Lung (tissue), 12 donors: ENCODE results near the gene CHST7. TPM values are rescaled to one million over a fixed set of nuclear protein-coding genes. Genes with fewer than 3 reads are reported as not detected.

ENCODE experiments used
- ATAC-seq: fragments of 200-7000 bp; cut with Tn5 transposase; one replicate; pipeline ENCODE4 v1.9.1; 2020; ENCODE audit warnings: moderate number of reproducible peaks; ENCODE audit not compliant: insufficient read depth, low FRiP score
- DNase-seq, 3 donors: peaks; one replicate each; pipeline ENCODE4 v3.0.0-alpha.2; 2013 to 2017
- H3K27ac ChIP-seq, 2 donors: one replicate each; pipeline ENCODE4 v1.5.1; 2013; ENCODE audit warnings: mild to moderate bottlenecking in 2 of 2, moderate library complexity in 2 of 2, control low read depth in 1 of 2, inconsistent platforms in 1 of 2, low read depth in 1 of 2, low read length in 1 of 2
- H3K27me3 ChIP-seq, 3 donors: one replicate each; pipeline ENCODE4 v1.5.1; 2013; ENCODE audit warnings: low read length in 2 of 3; ENCODE audit not compliant: control insufficient read depth in 3 of 3, insufficient read depth in 3 of 3
- H3K36me3 ChIP-seq, 4 donors: one replicate each; pipeline ENCODE4 v1.5.1; 2013; ENCODE audit warnings: low read length in 4 of 4, mild to moderate bottlenecking in 1 of 4, moderate library complexity in 1 of 4; ENCODE audit not compliant: control insufficient read depth in 4 of 4, insufficient read depth in 4 of 4
- H3K4me1 ChIP-seq, 5 donors: one replicate each; pipeline ENCODE4 v1.5.1; 2013; ENCODE audit warnings: low read length in 5 of 5, mild to moderate bottlenecking in 2 of 5, moderate library complexity in 1 of 5; ENCODE audit not compliant: control insufficient read depth in 5 of 5, insufficient read depth in 5 of 5
- H3K4me3 ChIP-seq: one replicate; pipeline ENCODE4 v1.5.1; 2013; ENCODE audit warnings: mild to moderate bottlenecking, control low read depth, moderate library complexity
- H3K9ac ChIP-seq, 2 donors: one replicate each; pipeline ENCODE4 v1.5.1; 2013; ENCODE audit warnings: low read length in 2 of 2, control low read depth in 1 of 2; ENCODE audit not compliant: insufficient read depth in 1 of 2
- H3K9me3 ChIP-seq, 4 donors: one replicate each; pipeline ENCODE4 v1.5.1; 2013; ENCODE audit warnings: low read length in 3 of 4, mild to moderate bottlenecking in 1 of 4, moderate library complexity in 1 of 4; ENCODE audit not compliant: control insufficient read depth in 4 of 4, insufficient read depth in 3 of 4
- CTCF ChIP-seq: IDR thresholded peaks from 2 replicates; pipeline ENCODE4 v1.5.1; 2012; ENCODE audit warnings: mild to moderate bottlenecking; ENCODE audit errors: control extremely low read depth, extremely low read depth
- WGBS, 2 donors: extraction: QIAGEN DNeasy Blood & Tissue Kit; methylation state at CpG; one replicate each; pipeline ENCODE4 v1.1.7; 2013; 5-methylcytosine and 5-hydroxymethylcytosine counted together
- polyA plus RNA-seq, 2 donors: library from polyadenylated mRNA; stranded (reverse); fragments of 200-250 nt; gene quantifications; one replicate each; pipeline ENCODE4 v1.2.1, GENCODE V29; 2013
- total RNA-seq, 2 donors: library from RNA; depleted of rRNA in 1 of 2; stranded (reverse); fragments of >200 nt in 1 of 2; gene quantifications; one replicate each; pipeline ENCODE4 v1.2.1, GENCODE V29; 2014 to 2021
- donor health status: control.
- donor health status: control.
- donor health status: Bipolar disorder and iron deficiency.
- donor health status: healthy.
- donor health status: DM: yes; HTN: yes; CAD: no.

Gene CHST7
- total and polyA plus RNA-seq, 4 donors, result 2.0 to 8.5 (median 7.9) TPM

DNA sequence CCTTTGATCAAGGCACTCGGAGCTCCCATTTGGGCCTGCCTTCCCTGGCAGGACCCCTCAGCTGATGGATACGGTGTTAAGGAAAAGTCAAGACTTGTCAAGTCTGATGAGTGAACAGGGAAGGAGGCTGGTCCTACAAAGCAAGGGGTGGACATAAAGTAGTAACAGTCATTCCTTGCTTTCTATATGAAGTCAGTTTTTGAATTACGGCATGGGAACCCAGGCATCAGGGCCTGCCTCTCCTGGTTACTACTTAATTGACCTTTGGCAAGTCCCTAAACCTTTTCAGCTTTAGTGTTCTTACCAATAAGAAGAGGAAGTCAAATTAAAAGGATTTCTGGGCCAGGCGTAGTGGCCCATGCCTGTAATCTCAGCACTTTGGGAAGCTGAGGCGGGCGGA is 7.0 kb downstream of the CHST7 start:
- TF ChIP-seq CTCF, result no peak
- 91 to 97% methylated on average over 6 of the region's 6 CpGs for WGBS, 2 donors
- no peak overlapping the region for H3K4me3 ChIP-seq
- DNase-seq (no peak), ATAC-seq (no peak)
- H3K36me3 ChIP-seq, result no peaks in the 10 kb centered on the region
- H3K9ac ChIP-seq, result no peak overlapping the region
- H3K27ac ChIP-seq, result no peak overlapping the region
- no peaks in the 10 kb centered on the region for H3K9me3 ChIP-seq
- peaks cover 0 to 26% (median 15%) of the 10 kb centered on the region in 5 donors for H3K4me1 ChIP-seq
- peaks cover 0 to 7% (median 0%) of the 10 kb centered on the region in 3 donors for H3K27me3 ChIP-seq

GRCh38 chrX:46582325-46582724 is 8.8 kb downstream of the CHST7 start:
- no peak overlapping the region for H3K4me3 ChIP-seq
- H3K27ac ChIP-seq, result peak overlapping the region in 1 of 2 donors; percentile 60
- ATAC-seq, result no peak
- H3K27me3 ChIP-seq, result no peaks in the 10 kb centered on the region
- no peaks in the 10 kb centered on the region for H3K36me3 ChIP-seq
- 69 to 93% methylated on average over 3 of the region's 3 CpGs for WGBS, 2 donors
- peaks cover 0 to 22% (median 12%) of the 10 kb centered on the region in 5 donors for H3K4me1 ChIP-seq
- no peaks in the 10 kb centered on the region for H3K9me3 ChIP-seq
- no peak for DNase-seq
- no peak overlapping the region for H3K9ac ChIP-seq
- no peak for TF ChIP-seq CTCF

GRCh38 chrX:46582966-46583365 is 9.4 kb downstream of the CHST7 start:
- no peak overlapping the region for H3K4me3 ChIP-seq
- ATAC-seq, result no peak
- WGBS, 2 donors, result 15 to 27% methylated on average over 1 of the region's 1 CpG
- peak; percentile 18 to 74 (median 70) for DNase-seq
- H3K36me3 ChIP-seq, result no peaks in the 10 kb centered on the region
- H3K4me1 ChIP-seq, result peaks cover 0 to 24% (median 12%) of the 10 kb centered on the region in 5 donors
- H3K27me3 ChIP-seq, result no peaks in the 10 kb centered on the region
- H3K27ac ChIP-seq, result peak overlapping the region in 1 of 2 donors; percentile 70
- H3K9ac ChIP-seq, result no peak overlapping the region
- H3K9me3 ChIP-seq, result no peaks in the 10 kb centered on the region
- TF ChIP-seq CTCF, result no peak

- no peak for ATAC-seq
- H3K4me1 ChIP-seq, result peaks cover 0 to 35% (median 16%) of the 10 kb centered on the region in 5 donors
- no peaks in the 10 kb centered on the region for H3K9me3 ChIP-seq
- no peak overlapping the region for H3K4me3 ChIP-seq
- no peak for TF ChIP-seq CTCF
- H3K36me3 ChIP-seq, result no peaks in the 10 kb centered on the region
- H3K27me3 ChIP-seq, result no peaks in the 10 kb centered on the region
- 63 to 88% methylated on average over 2 of the region's 2 CpGs for WGBS, 2 donors
- H3K27ac ChIP-seq, result peak overlapping the region in 1 of 2 donors; percentile 66
- peak; percentile 32 to 72 (median 67) for DNase-seq
- H3K9ac ChIP-seq, result no peak overlapping the region
Measured at GRCh38 chrX:46584736-46585135, 11.2 kb downstream of the CHST7 start.
